HG02885 (cell line): Measurements from ENCODE around the gene MPZL3.
A peak's percentile ranks its signal among the peaks of the same experiment; 100 is the strongest.

Experiments
- ATAC-seq: cut with Tn5 transposase; IDR thresholded peaks from one replicate; pipeline ENCODE4 v1.9.1; 2021; ENCODE audit warnings: mild to moderate bottlenecking; ENCODE audit not compliant: unreplicated experiment, poor library complexity

MPZL3 gene

GRCh38 chr11:118265954-118266353, 13.8 kb upstream of the MPZL3 start:
- no peak for ATAC-seq

- no peak for ATAC-seq
Measured at GRCh38 chr11:118264569-118265465, 12.7 kb upstream of the MPZL3 start.

- no peak for ATAC-seq
Measured at GRCh38 chr11:118263695-118264568, 11.8 kb upstream of the MPZL3 start, which contains the start of gene MPZL2. Gene MPZL2, minus strand, starts transcription at chr11:118264297. Its CDS starts 144 bp downstream, at chr11:118264153.

GRCh38 chr11:118263112-118263511, 10.9 kb upstream of the MPZL3 start:
- ATAC-seq: no peak

GRCh38 chr11:118260353-118260752, 8.2 kb upstream of the MPZL3 start:
- no peak for ATAC-seq

GRCh38 chr11:118259138-118259537, 7.0 kb upstream of the MPZL3 start:
- no peak for ATAC-seq

GRCh38 chr11:118258410-118258809, 6.2 kb upstream of the MPZL3 start:
- ATAC-seq: no peak

GRCh38 chr11:118252688-118253087, 523 bp upstream of the MPZL3 start:
- ATAC-seq: no peak

- ATAC-seq: no peak
Measured at GRCh38 chr11:118247041-118247440, 5.1 kb downstream of the MPZL3 start.

GRCh38 chr11:118245936-118246562, 6.1 kb downstream of the MPZL3 start:
- ATAC-seq: no peak

GRCh38 chr11:118243993-118244762, 8.0 kb downstream of the MPZL3 start:
- ATAC-seq: no peak

- no peak for ATAC-seq
Measured at GRCh38 chr11:118243161-118243560, 9.0 kb downstream of the MPZL3 start.

GRCh38 chr11:118241764-118242098, 10.4 kb downstream of the MPZL3 start:
- no peak for ATAC-seq

GRCh38 chr11:118240999-118241763, 11.0 kb downstream of the MPZL3 start:
- peak; percentile 80 for ATAC-seq

- no peak for ATAC-seq
Measured at GRCh38 chr11:118239509-118240205, 12.5 kb downstream of the MPZL3 start.

- ATAC-seq: no peak
Measured at GRCh38 chr11:118238929-118239328, 13.2 kb downstream of the MPZL3 start.

GRCh38 chr11:118238421-118238820, 13.7 kb downstream of the MPZL3 start:
- no peak for ATAC-seq

GRCh38 chr11:118236170-118236569, 16.0 kb downstream of the MPZL3 start:
- no peak for ATAC-seq

- ATAC-seq: no peak
Measured at GRCh38 chr11:118234833-118235232, 17.3 kb downstream of the MPZL3 start.
